T-helper 1 cell (primary cell): ENCODE data around the gene SLC13A3.

ENCODE experiments used
- DNase-seq, 5 donors: peaks; one replicate each; pipeline ENCODE4 v3.0.0-alpha.2; 2012 to 2020

Gene SLC13A3

GRCh38 chr20:46649965-46650542 lies 1.2 kb downstream of the SLC13A3 start:
- DNase-seq = no peak

- no peak for DNase-seq
Measured at GRCh38 chr20:46649650-46649949, 1.7 kb downstream of the SLC13A3 start.

GRCh38 chr20:46648903-46649649 lies 2.2 kb downstream of the SLC13A3 start:
- DNase-seq = no peak

GRCh38 chr20:46647469-46647868 lies 3.8 kb downstream of the SLC13A3 start:
- no peak for DNase-seq

GRCh38 chr20:46646659-46647380 lies 4.4 kb downstream of the SLC13A3 start:
- DNase-seq = no peak

- no peak for DNase-seq
Measured at GRCh38 chr20:46646122-46646521, 5.1 kb downstream of the SLC13A3 start.

GRCh38 chr20:46644733-46645132 lies 6.5 kb downstream of the SLC13A3 start:
- DNase-seq = no peak

- no peak for DNase-seq
Measured at GRCh38 chr20:46644160-46644559, 7.1 kb downstream of the SLC13A3 start.

- DNase-seq = no peak
Measured at GRCh38 chr20:46642969-46643343, 8.3 kb downstream of the SLC13A3 start.

GRCh38 chr20:46642265-46642968 lies 8.8 kb downstream of the SLC13A3 start:
- DNase-seq = no peak

- DNase-seq = no peak
Measured at GRCh38 chr20:46641424-46641823, 9.8 kb downstream of the SLC13A3 start.

GRCh38 chr20:46640536-46641311 lies 10.5 kb downstream of the SLC13A3 start:
- DNase-seq = no peak

- no peak for DNase-seq
Measured at GRCh38 chr20:46640044-46640443, 11.2 kb downstream of the SLC13A3 start.

GRCh38 chr20:46639587-46639986 lies 11.7 kb downstream of the SLC13A3 start:
- DNase-seq = no peak

GRCh38 chr20:46638898-46639274 lies 12.4 kb downstream of the SLC13A3 start:
- DNase-seq = no peak

GRCh38 chr20:46638134-46638897 lies 12.9 kb downstream of the SLC13A3 start:
- no peak for DNase-seq

- DNase-seq = no peak
Measured at GRCh38 chr20:46637427-46638133, 13.7 kb downstream of the SLC13A3 start.

GRCh38 chr20:46637020-46637419 lies 14.2 kb downstream of the SLC13A3 start:
- no peak for DNase-seq

- DNase-seq = no peak
Measured at GRCh38 chr20:46636514-46636913, 14.7 kb downstream of the SLC13A3 start.

- no peak for DNase-seq
Measured at GRCh38 chr20:46635514-46636136, 15.6 kb downstream of the SLC13A3 start.

GRCh38 chr20:46634528-46634927 lies 16.7 kb downstream of the SLC13A3 start:
- no peak for DNase-seq
